Measurements from ENCODE around the gene SALL4. TPM values are rescaled to one million over a fixed set of nuclear protein-coding genes. Genes with fewer than 3 reads are reported as not detected.
"Not testable (repeated sequence)": the region's sequence is repeated elsewhere in the genome, so short reads cannot be mapped to it uniquely, and the experiment has no call there.

The SALL4 gene
- total and polyA plus RNA-seq, 4 donors, result 0.16 to 3.6 (median 1.4) TPM

DNA sequence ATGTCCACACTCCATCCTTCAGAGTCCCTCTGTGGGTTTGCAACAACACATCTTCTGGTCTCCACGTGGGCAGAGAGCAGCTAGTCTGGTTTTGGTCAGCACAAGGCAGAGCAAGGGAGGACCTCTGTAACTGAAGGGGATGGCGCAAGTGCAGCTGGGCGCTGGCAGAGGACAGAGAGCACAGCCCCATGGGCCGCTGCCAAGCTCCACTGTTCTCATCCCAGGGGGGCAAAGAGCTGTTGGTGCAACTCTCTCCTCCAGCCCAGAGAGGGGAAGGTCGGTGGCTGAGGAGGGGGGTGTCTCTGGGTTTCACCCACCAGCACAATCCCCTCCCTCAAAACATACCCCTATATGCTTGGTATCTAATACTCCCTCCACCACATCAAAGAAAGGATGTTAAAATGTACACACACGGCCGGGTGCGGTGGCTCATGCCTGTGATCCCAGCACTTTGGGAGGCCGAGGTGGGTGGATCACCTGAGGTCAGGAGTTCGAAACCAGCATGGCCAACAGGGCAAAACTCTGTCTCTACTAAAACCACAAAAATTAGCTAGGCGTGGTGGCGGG lies 43.3 kb downstream of the SALL4 start (continued):
- no peak for TF ChIP-seq CTCF (IDR thresholded peaks at IDR 0.05; ENCODE audit: low read depth, low read length, missing input control)
- TF ChIP-seq JUND (IDR thresholded peaks at IDR 0.05), result peak in 1 of 2 donors; percentile 87
- TF ChIP-seq FOXA2 (IDR thresholded peaks at IDR 0.05), result peak; percentile 70
- TF ChIP-seq GABPA (IDR thresholded peaks at IDR 0.05 in 1 of 2, conservative IDR thresholded peaks at IDR 0.05 in 1 of 2), result no peak
- TF ChIP-seq RXRA (IDR thresholded peaks at IDR 0.05), result peak; percentile 3 to 92
- no peak for TF ChIP-seq TAF1 (conservative IDR thresholded peaks at IDR 0.05)
- TF ChIP-seq RAD21 (IDR thresholded peaks at IDR 0.05), result peak; percentile 41 to 52
- TF ChIP-seq, protein P1, sequence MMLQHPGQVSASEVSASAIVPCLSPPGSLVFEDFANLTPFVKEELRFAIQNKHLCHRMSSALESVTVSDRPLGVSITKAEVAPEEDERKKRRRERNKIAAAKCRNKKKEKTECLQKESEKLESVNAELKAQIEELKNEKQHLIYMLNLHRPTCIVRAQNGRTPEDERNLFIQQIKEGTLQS (IDR thresholded peaks at IDR 0.05), result no peak
- peak; percentile 51 for TF ChIP-seq YY1 (IDR thresholded peaks at IDR 0.05)
- peak; percentile 80 to 93 for TF ChIP-seq HNF4A (conservative IDR thresholded peaks at IDR 0.05)

- Histone ChIP-seq H3K27me3 (ENCODE audit: control insufficient read depth in 4 of 4, insufficient read depth in 4 of 4, low read length in 3 of 4) (no peaks in the 10 kb centered on the region), H3K4me1 (ENCODE audit: control insufficient read depth in 4 of 4, insufficient read depth in 4 of 4, low read length in 3 of 4) (peaks cover 0 to 18% (median 7%) of the 10 kb centered on the region in 4 donors), H3K4me3 (ENCODE audit: low read depth in 1 of 3, low read length in 3 of 3) (no peak overlapping the region), H3K27ac (ENCODE audit: low read depth in 1 of 2, low read length in 2 of 2) (peak overlapping the region; percentile 11 to 12), H3K36me3 (ENCODE audit: control insufficient read depth in 4 of 4, insufficient read depth in 3 of 4, low read depth in 1 of 4, low read length in 3 of 4) (no peaks in the 10 kb centered on the region), H3K9ac (ENCODE audit: low read depth in 1 of 2, low read length in 2 of 2) (no peak overlapping the region), H3K9me3 (ENCODE audit: control insufficient read depth in 4 of 4, low read length in 3 of 4) (no peaks in the 10 kb centered on the region)
- DNase-seq (ENCODE audit: low spot score), result no peak
- 90% methylated on average over 10 of the region's 10 CpGs for WGBS
- TF ChIP-seq ZBTB33 (IDR thresholded peaks at IDR 0.05) (no peak), HNF4G (IDR thresholded peaks at IDR 0.05) (no peak), YY1 (IDR thresholded peaks at IDR 0.05) (no peak)
- TF ChIP-seq, protein P2, sequence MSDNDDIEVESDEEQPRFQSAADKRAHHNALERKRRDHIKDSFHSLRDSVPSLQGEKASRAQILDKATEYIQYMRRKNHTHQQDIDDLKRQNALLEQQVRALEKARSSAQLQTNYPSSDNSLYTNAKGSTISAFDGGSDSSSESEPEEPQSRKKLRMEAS (IDR thresholded peaks at IDR 0.05), result no peak
These were observed 45.1 kb downstream of the SALL4 start for GRCh38 chr20:51757226-51757625.

- TF ChIP-seq CTCF (IDR thresholded peaks at IDR 0.05; ENCODE audit: low read depth, low read length, missing input control) (no peak), ZBTB33 (IDR thresholded peaks at IDR 0.05) (no peak), HNF4A (conservative IDR thresholded peaks at IDR 0.05) (no peak), JUND (IDR thresholded peaks at IDR 0.05) (no peak), HNF4G (IDR thresholded peaks at IDR 0.05) (no peak), FOXA1 (IDR thresholded peaks at IDR 0.05) (no peak), NR2F2 (IDR thresholded peaks at IDR 0.05) (no peak), SP1 (IDR thresholded peaks at IDR 0.05) (no peak), RXRA (IDR thresholded peaks at IDR 0.05) (no peak), YY1 (IDR thresholded peaks at IDR 0.05) (no peak), GABPA (IDR thresholded peaks at IDR 0.05 in 1 of 2, conservative IDR thresholded peaks at IDR 0.05 in 1 of 2) (no peak)
- TF ChIP-seq, protein P2 (IDR thresholded peaks at IDR 0.05), result no peak
- Histone ChIP-seq H3K27me3 (ENCODE audit: control insufficient read depth in 4 of 4, insufficient read depth in 4 of 4, low read length in 3 of 4) (no peaks in the 10 kb centered on the region), H3K4me3 (ENCODE audit: low read depth in 1 of 3, low read length in 3 of 3) (no peak overlapping the region), H3K9ac (ENCODE audit: low read depth in 1 of 2, low read length in 2 of 2) (no peak overlapping the region), H3K36me3 (ENCODE audit: control insufficient read depth in 4 of 4, insufficient read depth in 3 of 4, low read depth in 1 of 4, low read length in 3 of 4) (no peaks in the 10 kb centered on the region), H3K9me3 (ENCODE audit: control insufficient read depth in 4 of 4, low read length in 3 of 4) (no peaks in the 10 kb centered on the region), H3K27ac (ENCODE audit: low read depth in 1 of 2, low read length in 2 of 2) (no peak overlapping the region), H3K4me1 (ENCODE audit: control insufficient read depth in 4 of 4, insufficient read depth in 4 of 4, low read length in 3 of 4) (peaks cover 0 to 23% (median 7%) of the 10 kb centered on the region in 4 donors)
- DNase-seq (ENCODE audit: low spot score), result no peak
- WGBS, result 85% methylated on average over 3 of the region's 3 CpGs
These were observed 45.7 kb downstream of the SALL4 start for GRCh38 chr20:51756653-51757052.

GRCh38 chr20:51753220-51753619 lies 49.1 kb downstream of the SALL4 start:
- WGBS, result 93% methylated on average over 8 of the region's 8 CpGs
- not testable (repeated sequence) for H3K36me3 ChIP-seq (ENCODE audit: control insufficient read depth in 4 of 4, insufficient read depth in 3 of 4, low read depth in 1 of 4, low read length in 3 of 4); H3K9me3 ChIP-seq (ENCODE audit: control insufficient read depth in 4 of 4, low read length in 3 of 4); H3K9ac ChIP-seq (ENCODE audit: low read depth in 1 of 2, low read length in 2 of 2); H3K4me3 ChIP-seq (ENCODE audit: low read depth in 1 of 3, low read length in 3 of 3); DNase-seq (ENCODE audit: low spot score); H3K27me3 ChIP-seq (ENCODE audit: control insufficient read depth in 4 of 4, insufficient read depth in 4 of 4, low read length in 3 of 4)
- H3K27ac ChIP-seq (ENCODE audit: low read depth in 1 of 2, low read length in 2 of 2), result peak overlapping the region; percentile 74 to 84
- peaks cover 4 to 22% (median 8%) of the 10 kb centered on the region in 4 donors for H3K4me1 ChIP-seq (ENCODE audit: control insufficient read depth in 4 of 4, insufficient read depth in 4 of 4, low read length in 3 of 4)
